DMS79 (cell line): Measurements from ENCODE around the gene CARMIL1.
"Not testable (repeated sequence)": the region's sequence is repeated elsewhere in the genome, so short reads cannot be mapped to it uniquely, and the experiment has no call there.

Experiments used
- DNase-seq: peaks from one replicate; lab custom pipeline; 2025; lab: John Stamatoyannopoulos, UW

CARMIL1 gene

GRCh38 chr6:25444521-25444920 is 165.3 kb downstream of the CARMIL1 start:
- not testable (repeated sequence) for DNase-seq

- no peak for DNase-seq
These were observed 167.8 kb downstream of the CARMIL1 start for GRCh38 chr6:25446830-25447569.

- DNase-seq: no peak
These were observed 168.4 kb downstream of the CARMIL1 start for GRCh38 chr6:25447570-25447929.

- no peak for DNase-seq
These were observed 169.9 kb downstream of the CARMIL1 start for GRCh38 chr6:25448965-25449538.

- DNase-seq: peak; percentile 54
These were observed 170.6 kb downstream of the CARMIL1 start for GRCh38 chr6:25449774-25450173.

GRCh38 chr6:25450469-25451198 is 171.5 kb downstream of the CARMIL1 start:
- no peak for DNase-seq

GRCh38 chr6:25452031-25452430 is 172.9 kb downstream of the CARMIL1 start:
- DNase-seq: no peak

- DNase-seq: no peak
These were observed 174.1 kb downstream of the CARMIL1 start for GRCh38 chr6:25453288-25453687.

- DNase-seq: no peak
These were observed 175.0 kb downstream of the CARMIL1 start for GRCh38 chr6:25454136-25454535.

- peak; percentile 39 for DNase-seq
These were observed 177.3 kb downstream of the CARMIL1 start for GRCh38 chr6:25456249-25457040.

- peak; percentile 38 for DNase-seq
These were observed 178.3 kb downstream of the CARMIL1 start for GRCh38 chr6:25457516-25457915.

- DNase-seq: no peak
These were observed 179.3 kb downstream of the CARMIL1 start for GRCh38 chr6:25458485-25458884.

GRCh38 chr6:25462235-25462897 is 183.2 kb downstream of the CARMIL1 start:
- DNase-seq: peak; percentile 70

- DNase-seq: no peak
These were observed 184.3 kb downstream of the CARMIL1 start for GRCh38 chr6:25463441-25463840.

GRCh38 chr6:25464225-25464624 is 185.1 kb downstream of the CARMIL1 start:
- no peak for DNase-seq

- DNase-seq: no peak
These were observed 186.8 kb downstream of the CARMIL1 start for GRCh38 chr6:25465941-25466340.

GRCh38 chr6:25468881-25469280 is 189.7 kb downstream of the CARMIL1 start:
- DNase-seq: no peak

- DNase-seq: no peak
These were observed 190.7 kb downstream of the CARMIL1 start for GRCh38 chr6:25469797-25470388.

GRCh38 chr6:25472306-25472705 is 193.1 kb downstream of the CARMIL1 start:
- no peak for DNase-seq

GRCh38 chr6:25472906-25473305 is 193.7 kb downstream of the CARMIL1 start:
- DNase-seq: no peak

GRCh38 chr6:25473447-25473846 is 194.3 kb downstream of the CARMIL1 start:
- DNase-seq: no peak
